CD4-positive, alpha-beta T cell treated with Interferon gamma for 1 hour (primary cell): ENCODE measurements around the gene FAAP100.

Source experiments
- DNase-seq: peaks from one replicate; pipeline ENCODE4 v3.0.0-alpha.2; 2020

The FAAP100 gene

DNA sequence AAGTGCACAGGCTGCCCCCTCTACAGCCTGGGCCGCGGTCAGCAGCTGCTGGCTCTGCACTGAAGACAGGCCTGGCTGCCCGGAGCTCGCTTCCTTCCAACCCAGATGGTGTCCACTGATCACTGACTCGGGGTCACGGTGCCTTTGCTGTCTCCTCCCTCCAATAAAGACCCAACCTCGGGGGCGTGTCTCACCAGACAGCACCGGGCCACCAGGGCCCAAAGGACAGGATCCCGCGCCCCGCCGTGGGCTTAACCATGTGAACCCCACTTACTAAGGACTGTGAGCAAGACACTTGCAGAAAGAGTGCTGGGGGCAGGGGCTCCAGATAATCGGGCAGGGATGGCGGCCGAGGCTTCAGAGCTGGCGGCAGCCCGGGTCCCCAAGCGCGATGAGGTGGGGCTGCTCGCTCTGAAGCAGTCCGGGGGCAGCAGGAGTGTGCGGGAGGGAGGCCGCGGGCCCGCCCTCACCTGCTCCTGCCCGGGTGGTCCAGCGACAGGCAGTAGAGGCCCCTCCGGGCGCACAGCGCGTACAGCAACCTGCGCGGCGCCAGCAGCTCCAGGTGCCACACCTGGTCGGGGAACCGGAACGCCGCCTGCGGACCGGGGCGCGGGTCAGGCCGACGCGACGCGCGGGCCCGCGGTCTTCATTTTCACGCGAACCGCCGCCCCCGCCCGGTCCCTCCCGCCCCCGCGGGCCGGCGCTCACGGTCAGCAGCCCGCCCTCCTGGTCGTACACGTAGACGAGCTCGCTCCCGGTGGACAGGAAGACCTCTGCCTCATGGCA, 502 bp downstream of the FAAP100 start:
- no peak for DNase-seq

DNA sequence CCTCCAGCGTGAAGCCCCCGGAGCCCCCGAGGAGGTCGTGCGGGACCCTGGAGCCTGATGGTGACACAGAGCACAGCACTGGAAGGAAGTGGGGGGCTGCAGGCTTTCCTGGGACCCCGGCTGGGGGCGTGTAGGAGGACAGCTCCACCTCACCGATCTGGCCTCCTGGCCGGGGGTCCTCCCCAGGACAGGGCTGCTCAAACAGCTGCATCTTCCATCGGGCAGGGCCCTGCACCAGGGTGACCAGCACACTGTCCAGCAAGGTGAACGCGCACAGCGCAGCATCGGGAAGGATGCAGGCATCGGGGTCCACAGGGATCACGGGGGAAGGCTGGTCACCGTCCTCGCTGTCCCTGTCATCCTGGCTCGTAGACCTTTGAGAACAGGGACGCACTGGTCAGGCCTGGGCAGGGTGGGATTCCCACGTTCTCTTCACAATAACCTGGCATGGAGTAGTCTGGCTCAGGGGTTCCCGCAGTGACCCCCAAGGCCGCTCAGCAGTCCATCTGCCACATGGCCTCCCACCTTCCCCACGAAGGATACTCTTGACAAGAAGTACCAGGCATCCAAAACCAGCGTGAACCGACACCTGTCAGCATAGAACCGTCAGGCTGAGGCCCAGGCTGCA, 1.2 kb downstream of the FAAP100 start:
- no peak for DNase-seq

DNA sequence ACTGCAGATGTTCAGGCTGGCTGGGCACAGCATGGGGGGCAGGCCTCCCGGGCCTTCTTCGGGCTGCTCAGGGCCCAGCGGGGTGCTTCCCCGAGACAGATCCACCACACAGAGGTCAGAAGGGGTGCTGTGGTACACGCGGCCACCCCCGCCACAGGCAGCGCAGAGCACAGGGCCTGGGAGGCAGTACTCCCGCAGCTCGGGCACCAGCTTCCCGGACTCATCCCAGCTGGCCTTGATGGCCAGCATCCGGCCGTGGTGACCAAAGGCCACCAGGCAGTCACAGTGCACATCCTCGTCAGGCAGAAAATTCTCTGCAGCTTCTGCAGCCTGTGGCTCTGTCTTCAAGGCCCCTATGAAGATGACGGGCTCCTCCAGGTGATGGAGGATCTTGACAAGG, 1.9 kb downstream of the FAAP100 start:
- DNase-seq, result no peak

DNA sequence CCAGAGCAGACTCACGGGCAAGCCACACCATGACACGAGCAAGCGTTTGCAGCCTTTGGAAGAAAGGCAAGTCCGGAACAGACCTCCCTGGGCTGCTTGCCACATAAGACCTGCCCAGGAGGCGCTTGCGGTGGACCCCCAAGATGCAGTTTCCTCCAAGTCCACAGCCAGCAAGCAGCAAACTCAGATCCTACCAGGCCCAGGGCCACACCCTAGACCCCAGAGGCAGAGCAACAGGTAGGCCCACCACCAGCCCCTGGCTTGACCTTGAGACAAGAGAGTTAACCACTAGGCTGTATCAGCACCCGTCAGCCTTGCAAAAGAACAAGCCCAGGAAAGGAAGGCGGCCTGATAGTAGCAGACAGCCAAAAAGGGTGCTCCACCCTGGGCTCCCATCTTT, 2.3 kb downstream of the FAAP100 start:
- no peak for DNase-seq

DNA sequence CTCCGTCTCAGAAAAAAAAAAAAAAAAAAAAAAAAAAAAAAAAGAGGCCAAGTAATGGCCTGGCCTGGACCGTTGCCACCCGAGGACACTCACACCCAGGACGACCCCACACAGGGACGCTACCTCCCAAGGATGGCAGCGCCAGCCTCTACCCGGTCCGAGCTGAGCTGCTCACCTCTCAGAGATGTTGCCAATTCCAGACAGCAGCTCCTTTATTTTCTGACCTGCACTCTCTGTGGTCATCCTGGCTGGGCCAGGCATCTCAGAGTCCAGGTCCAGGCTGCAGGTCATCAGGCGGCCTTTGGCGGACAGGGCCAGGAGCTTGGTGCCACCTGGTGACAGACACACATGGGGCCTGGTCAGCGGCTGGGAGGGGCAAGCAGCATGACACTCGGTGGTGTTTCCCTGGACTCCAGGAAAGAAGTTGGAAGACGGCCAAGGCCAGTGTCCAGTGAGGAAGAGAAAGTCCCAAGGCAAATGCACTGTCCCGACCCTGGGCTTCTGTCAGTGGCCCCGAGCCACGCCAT, 3.1 kb downstream of the FAAP100 start:
- DNase-seq, result no peak

GRCh38 chr17:81547614-81547982, 4.6 kb downstream of the FAAP100 start:
- no peak for DNase-seq

DNA sequence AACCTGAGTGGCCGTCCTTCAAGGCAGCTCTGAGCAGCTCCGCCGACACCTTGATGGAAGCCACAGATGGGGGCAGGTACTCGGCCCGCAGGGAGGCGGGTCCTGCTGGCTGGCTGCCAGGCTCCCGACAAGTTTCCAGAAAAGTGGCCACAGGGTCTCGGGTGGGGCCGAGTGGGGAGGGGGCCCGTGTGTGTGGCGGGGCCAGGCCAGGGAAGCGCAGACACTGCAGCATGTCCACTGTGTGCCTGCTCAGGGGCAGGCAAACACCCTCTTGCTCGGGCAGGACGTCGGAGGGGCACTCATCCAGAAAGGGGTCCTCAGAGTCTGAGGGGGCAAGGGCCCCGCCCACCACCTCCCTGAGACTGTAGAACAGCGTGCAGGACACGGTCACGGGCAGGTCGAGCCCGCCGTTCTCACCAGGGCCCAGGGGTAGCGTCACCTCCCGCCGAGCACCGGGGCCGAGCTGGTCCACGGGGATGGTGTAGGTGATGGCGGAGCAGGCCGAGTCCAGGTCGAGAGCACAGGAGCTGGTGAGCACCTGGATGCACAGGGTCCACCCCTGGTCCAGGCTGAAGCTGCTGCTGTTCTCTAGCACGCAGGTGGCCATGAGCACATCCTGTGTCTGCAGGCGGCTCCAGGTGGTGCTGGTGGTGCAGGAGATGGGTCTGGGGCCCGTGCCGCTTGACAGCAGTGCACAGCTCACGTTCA, 5.1 kb downstream of the FAAP100 start:
- no peak for DNase-seq

DNA sequence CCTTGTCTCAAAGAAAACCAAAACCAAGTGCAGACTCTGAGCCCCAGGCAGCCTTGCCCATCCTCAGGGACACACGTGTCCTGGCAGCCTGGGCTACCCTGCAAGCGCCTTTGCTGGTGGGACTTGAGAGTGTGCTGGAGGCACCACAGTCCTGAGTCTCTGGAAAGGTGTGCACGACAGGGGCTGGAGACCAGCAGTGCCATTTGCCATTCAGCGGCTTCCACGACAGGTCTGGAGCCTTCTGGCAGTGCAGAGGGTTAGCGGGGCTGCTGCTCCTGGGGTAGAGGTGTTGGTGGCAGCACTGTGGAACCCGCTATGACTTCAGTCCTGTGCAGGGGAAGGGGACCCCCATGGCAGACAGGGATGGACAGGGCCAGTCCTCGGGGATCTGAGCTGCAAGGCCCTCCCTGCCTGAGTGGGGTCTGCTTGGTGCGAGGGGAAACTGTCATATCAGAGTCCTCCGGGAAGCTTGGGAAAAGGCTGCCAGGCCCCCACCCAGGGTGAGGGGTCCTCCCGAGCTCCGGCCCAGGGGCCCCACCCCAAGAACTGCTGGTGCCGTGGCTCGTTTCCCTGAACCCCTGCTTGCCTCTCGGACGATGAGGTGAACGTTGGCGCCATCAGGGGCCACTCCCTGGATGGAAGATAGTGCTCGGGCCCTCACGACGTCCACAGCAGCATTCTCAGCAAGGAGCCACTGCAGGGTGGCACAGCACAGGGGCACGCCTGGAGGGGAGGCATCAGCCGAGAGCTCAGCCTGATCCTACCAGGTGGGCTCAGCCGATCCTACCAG, 6.8 kb downstream of the FAAP100 start:
- no peak for DNase-seq

GRCh38 chr17:81544281-81544974, 7.7 kb downstream of the FAAP100 start:
- DNase-seq, result no peak

GRCh38 chr17:81543756-81544155, 8.4 kb downstream of the FAAP100 start:
- no peak for DNase-seq

DNA sequence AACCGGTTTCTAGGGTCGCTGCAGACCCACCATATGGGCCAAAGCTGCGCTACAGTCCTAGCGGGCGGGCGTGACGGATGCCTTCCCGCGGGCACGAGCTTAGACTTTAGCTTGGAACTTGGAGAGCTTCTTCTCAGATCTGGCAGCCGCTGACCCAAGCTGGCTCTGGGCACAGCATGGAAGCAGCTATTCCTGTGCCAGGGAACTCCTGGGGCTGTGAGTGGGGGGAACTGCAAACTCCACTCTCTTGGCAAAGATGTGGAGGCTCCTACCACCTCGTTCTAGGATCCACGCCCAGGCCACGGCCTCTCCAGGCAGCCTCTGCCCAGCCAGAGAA, 8.8 kb downstream of the FAAP100 start:
- no peak for DNase-seq

DNA sequence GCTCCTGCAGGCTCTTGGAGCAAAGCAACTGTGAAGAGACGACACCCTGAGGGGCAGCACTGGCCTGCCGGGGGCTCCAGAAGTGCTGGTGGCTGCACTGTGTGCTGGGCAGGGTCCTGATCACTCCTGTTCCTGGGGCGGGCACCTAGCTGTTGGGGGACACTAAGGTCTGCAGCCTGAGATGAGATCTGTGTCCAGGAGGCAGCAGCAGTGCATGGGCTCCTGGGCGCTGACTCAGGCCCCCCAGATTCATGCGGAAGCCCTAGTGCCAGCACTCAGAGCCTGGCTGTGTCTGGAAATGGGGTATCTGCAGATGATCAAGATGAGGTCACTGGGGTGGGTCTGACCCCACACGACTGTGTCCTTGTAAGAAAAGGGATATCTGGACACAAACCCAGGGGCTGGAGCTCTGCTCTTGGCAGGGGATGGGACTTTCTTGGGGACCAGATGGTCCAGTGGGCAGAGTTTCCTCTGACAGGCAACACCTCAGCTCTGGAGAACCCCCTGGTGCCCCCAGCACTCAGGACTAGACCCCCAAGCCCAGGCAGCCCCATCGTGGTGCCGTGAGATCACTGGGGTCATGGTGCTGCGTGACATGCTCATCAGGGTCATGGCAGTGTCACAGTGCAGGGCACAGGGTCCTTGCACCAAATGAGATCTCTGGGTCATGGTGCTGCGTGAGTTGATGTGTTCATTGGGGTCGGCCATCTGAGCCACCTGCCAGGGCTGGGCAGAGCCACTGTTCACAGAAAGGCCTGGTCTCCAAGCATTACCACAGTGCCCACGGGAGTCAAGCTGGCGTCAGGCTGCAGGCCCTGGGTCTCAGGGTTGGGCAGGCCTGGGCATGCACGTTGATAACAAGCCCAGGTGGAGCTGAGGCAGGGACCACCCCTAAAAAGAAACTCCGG, 9.5 kb downstream of the FAAP100 start:
- no peak for DNase-seq

GRCh38 chr17:81541123-81541522, 11.0 kb downstream of the FAAP100 start:
- no peak for DNase-seq

DNA sequence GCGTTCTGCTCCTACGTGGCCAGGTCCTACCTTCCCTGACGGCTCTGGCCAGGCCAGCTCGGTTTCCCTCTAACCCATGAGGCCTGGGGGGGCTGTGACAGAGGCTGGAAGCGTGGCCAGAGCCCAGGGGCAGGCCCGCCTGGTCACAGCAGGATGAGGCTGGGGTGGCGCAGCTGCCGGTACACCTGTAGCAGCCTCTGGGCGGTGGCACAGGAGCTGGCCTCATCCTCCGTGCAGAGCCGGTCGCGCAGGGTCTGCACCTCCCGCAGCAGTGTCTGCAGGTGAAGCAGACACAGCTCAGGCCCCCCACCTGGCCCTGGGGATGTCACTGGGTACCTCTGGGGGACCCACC, 11.5 kb downstream of the FAAP100 start:
- no peak for DNase-seq

GRCh38 chr17:81539961-81540675, 12.0 kb downstream of the FAAP100 start:
- no peak for DNase-seq

- no peak for DNase-seq
These were observed 12.6 kb downstream of the FAAP100 start for GRCh38 chr17:81539571-81539900.

DNA sequence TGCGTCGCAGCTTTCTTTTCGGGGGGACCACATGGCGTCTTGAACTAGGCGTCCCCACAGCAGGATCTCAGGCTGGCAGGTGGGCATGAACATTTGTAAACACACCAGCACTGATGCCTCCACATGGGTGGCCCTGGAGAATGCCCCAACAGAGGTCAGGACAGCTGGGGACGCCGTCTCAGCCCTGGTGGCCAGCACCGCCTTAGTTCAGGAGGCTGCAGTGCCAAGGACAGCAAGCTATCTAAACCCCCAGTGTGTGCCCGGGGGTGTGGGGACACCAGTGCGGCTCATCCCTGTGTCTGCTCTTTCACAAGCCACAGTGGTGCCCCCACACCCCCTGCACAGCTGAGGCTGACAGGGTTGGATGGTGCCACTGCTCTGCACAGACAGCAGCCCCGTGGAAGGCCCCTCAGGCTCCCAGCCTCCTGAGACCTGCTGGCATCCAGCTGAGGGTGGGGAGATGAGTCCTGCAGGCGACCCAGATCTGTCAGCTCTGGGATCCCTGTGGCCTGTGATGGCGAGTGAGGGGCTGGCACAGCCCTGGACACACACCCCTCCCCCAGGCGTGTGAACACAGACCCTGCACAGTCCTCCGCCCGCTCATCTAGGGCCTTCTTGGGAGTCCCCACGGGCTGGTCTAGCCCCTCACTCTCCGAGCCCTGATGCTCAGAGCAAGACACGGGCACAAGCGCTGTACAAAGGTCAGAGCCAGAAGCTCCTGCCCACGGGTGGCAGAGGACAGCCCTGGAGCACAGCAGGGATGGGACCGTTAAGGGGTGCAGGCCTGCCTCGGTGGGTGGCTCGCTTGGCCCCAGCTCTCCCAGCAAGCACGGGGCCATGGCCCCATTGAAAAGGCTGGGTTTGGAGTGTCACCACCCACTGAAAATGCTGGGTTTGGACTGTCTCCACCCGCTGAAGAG, 13.2 kb downstream of the FAAP100 start:
- no peak for DNase-seq

DNA sequence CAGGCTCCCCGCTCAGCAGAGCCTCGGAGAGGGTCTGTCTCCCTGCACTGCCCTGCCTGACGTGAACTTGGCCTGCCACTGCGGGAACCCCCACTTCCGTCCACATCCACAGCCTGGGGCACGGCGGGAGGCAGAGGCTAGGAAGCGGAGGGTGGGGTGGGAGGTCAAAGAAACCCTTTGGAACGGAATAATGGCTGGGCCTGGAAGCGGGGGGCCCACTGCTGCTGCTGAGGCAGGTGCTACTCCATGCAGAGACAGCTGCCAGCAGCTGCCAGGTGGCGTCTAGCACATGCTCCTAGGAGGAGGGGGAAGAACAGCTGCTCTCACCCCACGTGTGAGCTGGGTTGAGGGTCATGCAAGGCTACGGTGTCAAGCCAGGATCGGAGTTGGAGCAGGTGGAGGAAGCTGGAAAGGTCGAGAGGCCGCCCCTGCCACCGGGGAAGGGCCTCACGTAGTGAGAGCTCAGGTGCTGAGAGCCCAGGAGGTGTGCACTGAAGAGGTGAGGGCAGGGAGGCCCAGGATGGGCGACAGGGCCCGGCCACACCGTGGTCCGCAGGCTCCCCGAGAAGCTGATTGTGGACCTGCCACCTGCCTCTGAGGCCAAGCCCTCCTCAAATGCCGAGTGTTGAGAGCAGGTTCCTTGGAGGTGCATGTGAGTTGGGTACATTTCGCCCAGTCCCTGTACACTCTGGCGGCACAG, 14.1 kb downstream of the FAAP100 start:
- no peak for DNase-seq

- DNase-seq, result peak; percentile 56
These were observed 14.8 kb downstream of the FAAP100 start for GRCh38 chr17:81537343-81537855.
